HG03469 (cell line): ENCODE measurements around the gene SAMMSON.

Experiments
- ATAC-seq: cut with Tn5 transposase; IDR thresholded peaks from one replicate; pipeline ENCODE4 v1.9.1; 2021; ENCODE audit warnings: mild to moderate bottlenecking, moderate library complexity, moderate number of reproducible peaks; ENCODE audit not compliant: unreplicated experiment

The SAMMSON gene

DNA sequence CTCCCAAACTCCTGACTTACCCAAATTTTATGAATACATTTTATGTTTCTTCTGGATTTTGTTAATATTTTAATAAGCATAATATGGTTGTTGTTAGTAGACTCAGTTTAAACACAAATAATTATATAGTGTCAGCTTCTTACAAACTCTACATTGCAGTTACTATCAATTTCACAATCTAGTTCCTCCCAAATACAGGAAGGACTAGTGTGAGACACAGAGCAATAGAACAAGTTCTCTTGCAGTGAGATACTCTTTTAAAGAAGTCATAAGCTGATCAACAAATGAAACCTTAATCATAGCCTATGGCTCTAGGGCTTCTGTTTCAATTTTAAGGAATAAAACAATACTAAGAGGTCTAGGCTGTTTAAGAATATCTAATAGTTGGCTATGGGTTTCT is 86.1 kb downstream of the SAMMSON start:
- ATAC-seq: no peak

DNA sequence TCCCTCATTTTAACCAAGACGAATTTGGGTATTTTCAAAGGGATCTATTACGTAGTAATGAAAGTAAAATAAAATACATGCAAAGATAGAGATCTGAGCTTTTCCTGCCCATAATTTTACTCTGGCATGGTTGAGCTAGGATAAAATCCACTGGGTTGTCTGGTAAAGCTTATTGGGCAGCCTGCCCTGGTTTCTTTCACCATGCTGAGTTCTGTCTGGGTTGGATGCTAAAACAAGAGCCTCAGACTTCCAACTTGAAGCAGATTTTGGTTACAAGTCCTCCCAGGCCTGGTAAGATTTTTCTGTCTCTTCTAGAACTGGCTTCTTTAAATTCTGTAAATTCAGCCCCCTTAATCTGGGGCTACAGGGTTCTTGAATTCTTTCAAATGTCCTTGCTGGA is 86.8 kb downstream of the SAMMSON start:
- no peak for ATAC-seq

DNA sequence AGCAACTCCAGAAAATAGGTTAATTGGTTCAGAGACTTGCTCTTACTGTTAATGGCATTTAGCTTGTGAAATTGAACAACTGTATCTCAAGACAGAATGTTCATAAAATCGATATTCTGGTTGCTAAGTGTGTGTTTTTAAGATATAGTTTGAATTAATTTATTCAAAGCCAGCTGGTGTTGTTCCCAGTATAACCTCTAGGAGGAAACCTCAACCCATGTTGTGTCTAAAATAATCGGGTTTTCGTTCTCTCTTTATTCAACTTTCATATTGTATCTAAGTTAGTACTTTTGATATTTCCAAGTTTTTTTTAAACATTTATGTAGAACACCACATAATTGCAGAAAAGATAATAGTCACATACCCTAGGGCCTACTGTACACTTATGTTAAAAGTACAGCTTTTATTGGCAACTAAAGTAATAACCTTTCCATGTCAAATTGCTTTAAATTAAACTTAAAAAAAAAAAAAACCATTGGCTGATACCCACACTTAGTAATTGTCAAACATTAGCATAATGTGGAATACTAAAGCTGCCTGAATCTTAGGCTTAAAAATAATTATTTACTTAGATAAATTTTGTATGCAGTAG is 90.9 kb downstream of the SAMMSON start:
- peak; percentile 37 for ATAC-seq

DNA sequence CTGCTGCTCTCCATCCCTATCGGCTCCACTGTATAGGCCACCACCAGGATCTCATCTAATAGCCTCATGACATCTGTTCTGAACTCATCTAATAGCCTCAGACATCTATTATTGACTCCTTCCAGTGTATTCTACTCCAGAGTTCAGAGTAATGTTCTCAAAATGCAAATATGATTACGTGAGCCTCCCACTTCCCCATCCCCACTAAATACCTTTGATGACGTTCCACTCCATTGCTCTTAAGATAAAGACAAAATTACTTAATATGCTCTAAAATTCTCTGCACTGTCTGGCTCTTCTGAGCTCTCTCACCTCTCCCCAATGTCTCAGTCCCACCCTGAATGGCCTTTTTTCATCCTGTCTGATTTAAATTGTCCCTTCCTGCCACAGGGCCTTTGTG is 94.7 kb downstream of the SAMMSON start:
- ATAC-seq: no peak

GRCh38 chr3:70095260-70095659 is 95.7 kb downstream of the SAMMSON start:
- ATAC-seq: no peak

- peak; percentile 100 for ATAC-seq
Measured at GRCh38 chr3:70096376-70097066, 97.0 kb downstream of the SAMMSON start.

DNA sequence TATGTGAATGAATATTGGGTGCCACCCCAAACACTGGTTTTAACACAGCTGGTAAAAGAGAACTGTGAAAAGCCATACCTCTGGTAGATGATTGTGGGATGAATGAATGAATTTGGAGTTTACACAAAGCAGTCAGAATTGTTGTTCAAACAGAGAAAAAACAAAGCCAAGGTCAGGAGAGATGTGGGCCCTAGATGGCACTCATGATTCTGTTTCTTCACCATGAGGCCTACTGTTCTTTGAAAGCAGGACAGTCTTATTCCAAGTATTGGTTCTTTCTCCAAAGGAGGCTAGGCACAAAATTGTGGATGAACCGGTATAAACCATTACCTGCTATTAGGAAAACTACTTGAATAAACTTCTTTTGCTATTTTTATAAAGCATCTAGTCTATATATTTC is 97.6 kb downstream of the SAMMSON start:
- no peak for ATAC-seq

DNA sequence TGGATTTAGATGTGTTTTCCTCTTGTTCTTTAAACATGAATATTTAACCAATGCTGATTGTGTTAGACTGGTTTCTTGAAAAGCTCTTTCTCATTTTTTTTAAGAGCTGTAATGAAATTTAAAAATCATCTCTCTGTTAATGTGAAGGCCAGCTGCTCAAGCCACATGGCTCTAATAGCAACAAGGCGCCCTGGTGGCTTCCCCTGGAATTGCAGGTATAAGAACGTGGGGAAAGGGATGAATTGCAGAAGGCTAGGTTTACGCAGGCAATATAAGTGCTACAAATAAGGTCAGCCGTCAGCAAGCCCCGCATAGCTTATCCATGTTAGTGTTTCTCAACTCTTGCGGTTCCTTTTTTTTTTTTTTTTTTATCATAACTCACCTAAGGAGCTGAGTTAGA is 108.5 kb downstream of the SAMMSON start:
- ATAC-seq: peak; percentile 83

GRCh38 chr3:70108546-70108945 is 109.0 kb downstream of the SAMMSON start:
- no peak for ATAC-seq

DNA sequence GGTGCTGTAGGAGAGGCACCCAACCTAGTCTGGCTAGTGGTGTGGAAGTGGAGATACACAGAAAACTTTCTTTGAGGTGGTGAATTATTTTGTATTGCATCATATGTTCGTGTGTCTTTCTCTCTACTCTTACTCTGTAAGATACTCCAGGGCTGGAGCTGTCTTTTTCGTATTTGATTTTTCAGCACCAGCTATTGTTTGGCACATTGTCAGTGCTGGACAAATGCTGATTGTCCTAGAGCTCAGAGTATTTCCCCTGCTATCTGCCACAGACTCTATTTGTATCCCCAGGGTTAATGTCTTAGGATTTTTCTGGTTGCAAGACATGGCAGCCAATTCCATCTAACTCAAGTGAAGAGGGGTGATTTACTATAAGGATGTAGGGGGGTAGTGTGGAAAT is 110.5 kb downstream of the SAMMSON start:
- ATAC-seq: no peak

GRCh38 chr3:70111411-70111810 is 111.9 kb downstream of the SAMMSON start:
- no peak for ATAC-seq

GRCh38 chr3:70112751-70113150 is 113.2 kb downstream of the SAMMSON start:
- ATAC-seq: no peak

DNA sequence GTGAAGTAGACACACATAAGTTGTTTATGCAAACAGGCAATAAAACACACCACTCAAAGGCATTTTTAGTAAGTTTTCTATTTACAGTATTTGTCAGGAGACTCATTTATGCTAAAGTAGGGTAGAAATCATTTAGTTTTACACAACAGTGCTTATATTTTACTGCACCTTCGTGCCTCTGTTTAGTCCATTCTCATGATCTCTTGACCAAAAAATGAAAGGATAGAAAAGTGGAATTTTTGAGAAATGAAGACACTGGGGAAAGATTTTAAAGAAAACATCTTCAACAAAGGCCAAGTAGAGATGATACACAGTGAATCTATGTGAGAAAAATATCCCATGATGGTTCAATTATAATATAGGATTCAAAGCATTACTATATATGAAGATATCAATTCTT is 114.9 kb downstream of the SAMMSON start:
- ATAC-seq: no peak

- ATAC-seq: no peak
Measured at GRCh38 chr3:70119879-70120278, 120.3 kb downstream of the SAMMSON start.
